HEK293 (cell line): ENCODE results near the gene STUB1.

Experiments used
- BCL11A ChIP-seq: fragments of 450-650 bp; formaldehyde crosslinking; IDR thresholded peaks from 2 replicates; pipeline ENCODE4 v1.5.1; 2016; ENCODE audit warnings: low read depth, missing biosample characterization, missing genetic modification characterization
- GLIS2 ChIP-seq: fragments of 450-650 bp; formaldehyde crosslinking; IDR thresholded peaks from 2 replicates; pipeline ENCODE4 v1.5.1; 2016; ENCODE audit warnings: missing biosample characterization, missing genetic modification characterization
- IKZF3 ChIP-seq: fragments of 450-650 bp; IDR thresholded peaks from 2 replicates; pipeline ENCODE4 v1.5.0; 2018; ENCODE audit warnings: missing biosample characterization, mild to moderate bottlenecking, missing genetic modification characterization, moderate library complexity
- SCRT1 ChIP-seq: fragments of 450-650 bp; formaldehyde crosslinking; IDR thresholded peaks from 2 replicates; pipeline ENCODE4 v1.5.1; 2016; ENCODE audit warnings: missing biosample characterization, missing genetic modification characterization, borderline replicate concordance
- SCRT2 ChIP-seq: fragments of 450-650 bp; formaldehyde crosslinking; IDR thresholded peaks from 2 replicates; pipeline ENCODE4 v1.5.1; 2016; ENCODE audit warnings: missing biosample characterization, missing genetic modification characterization
- SP7 ChIP-seq: fragments of 450-650 bp; formaldehyde crosslinking; IDR thresholded peaks from 2 replicates; pipeline ENCODE4 v1.5.1; 2016; ENCODE audit warnings: missing biosample characterization, missing genetic modification characterization
- ZBTB10 ChIP-seq: fragments of 450-650 bp; formaldehyde crosslinking; IDR thresholded peaks from 2 replicates; pipeline ENCODE4 v1.5.1; 2016; ENCODE audit warnings: missing biosample characterization, missing genetic modification characterization
- ZBTB26 ChIP-seq: fragments of 450-650 bp; formaldehyde crosslinking; optimal IDR thresholded peaks from 2 replicates; pipeline ENCODE3; 2016; ENCODE audit warnings: missing biosample characterization, mild to moderate bottlenecking, missing genetic modification characterization
- ZEB2 ChIP-seq: fragments of 450-650 bp; formaldehyde crosslinking; IDR thresholded peaks from 2 replicates; pipeline ENCODE4 v1.5.1; 2016; ENCODE audit warnings: missing biosample characterization, missing genetic modification characterization
- ZNF10 ChIP-seq: fragments of 450-650 bp; formaldehyde crosslinking; IDR thresholded peaks from 2 replicates; pipeline ENCODE4 v1.5.1; 2017; ENCODE audit warnings: missing biosample characterization, missing genetic modification characterization
- ZNF133 ChIP-seq: fragments of 450-650 bp; formaldehyde crosslinking; IDR thresholded peaks from 2 replicates; pipeline ENCODE4 v1.5.1; 2016; ENCODE audit warnings: missing biosample characterization, missing genetic modification characterization
- ZNF138 ChIP-seq: fragments of 450-650 bp; formaldehyde crosslinking; IDR thresholded peaks from 2 replicates; pipeline ENCODE4 v1.5.1; 2016; ENCODE audit warnings: missing biosample characterization, missing genetic modification characterization, borderline replicate concordance
- ZNF184 ChIP-seq: fragments of 450-650 bp; IDR thresholded peaks from 2 replicates; pipeline ENCODE4 v1.5.1; 2018; ENCODE audit warnings: missing biosample characterization, mild to moderate bottlenecking, missing genetic modification characterization
- ZNF335 ChIP-seq: fragments of 450-650 bp; formaldehyde crosslinking; conservative IDR thresholded peaks from 2 replicates; pipeline ENCODE4 v1.5.1; 2016; ENCODE audit warnings: missing biosample characterization, missing genetic modification characterization
- ZNF518A ChIP-seq: fragments of 450-650 bp; formaldehyde crosslinking; conservative IDR thresholded peaks from 2 replicates; pipeline ENCODE4 v1.5.1; 2016; ENCODE audit warnings: low read depth, missing biosample characterization, missing genetic modification characterization
- ZNF76 ChIP-seq: fragments of 450-650 bp; formaldehyde crosslinking; IDR thresholded peaks from 2 replicates; pipeline ENCODE4; 2016; ENCODE audit warnings: low read depth, missing biosample characterization, missing genetic modification characterization, borderline replicate concordance
- ZSCAN4 ChIP-seq: fragments of 450-650 bp; formaldehyde crosslinking; IDR thresholded peaks from 2 replicates; pipeline ENCODE4 v1.5.1; 2017; ENCODE audit warnings: missing biosample characterization, missing genetic modification characterization
- ZXDB ChIP-seq: fragments of 450-650 bp; formaldehyde crosslinking; IDR thresholded peaks from 2 replicates; pipeline ENCODE4 v1.5.1; 2016; ENCODE audit warnings: missing biosample characterization, missing genetic modification characterization
- TF ChIP-seq, protein P1 (sequence below): fragments of 450-650 bp; formaldehyde crosslinking; IDR thresholded peaks from 2 replicates; pipeline ENCODE4 v1.5.1; 2016; ENCODE audit warnings: missing biosample characterization, missing genetic modification characterization
- TF ChIP-seq, protein P2 (sequence below): fragments of 450-650 bp; formaldehyde crosslinking; IDR thresholded peaks from 2 replicates; pipeline ENCODE4 v1.5.1; 2016; ENCODE audit warnings: missing biosample characterization, missing genetic modification characterization, borderline replicate concordance

STUB1 gene

GRCh38 chr16:667780-668518 is 12.3 kb upstream of the STUB1 start, which contains the start of gene RHOT2 (continued):
- 0 out of 2 replicates have a peak, but pooled peaks have one; percentile 22 for TF ChIP-seq ZNF518A (tag by site-specific recombination)
- 0 out of 2 replicates have a peak, but pooled peaks have one; percentile 26 for TF ChIP-seq SP7 (tag by site-specific recombination)
- peak; percentile 86 for TF ChIP-seq ZNF335
- peak; percentile 66; the same call in 1 of the 2 replicates for TF ChIP-seq GLIS2 (tag by site-specific recombination)
- peak; percentile 98 for TF ChIP-seq SCRT2 (tag by site-specific recombination)
- no peak for TF ChIP-seq ZNF138 (tag by site-specific recombination)
- TF ChIP-seq SCRT1: peak; percentile 89
- TF ChIP-seq ZBTB10 (tag by site-specific recombination): 0 out of 2 replicates have a peak, but pooled peaks have one; percentile 32
- peak; percentile 59 for TF ChIP-seq ZXDB (tag by site-specific recombination)
- no peak for TF ChIP-seq BCL11A (tag by site-specific recombination)
- TF ChIP-seq ZNF184 (tag by site-specific recombination): peak; percentile 86; the same call in 1 of the 2 replicates
- peak; percentile 78 for TF ChIP-seq ZBTB26 (tag by site-specific recombination)
- TF ChIP-seq ZSCAN4: no peak
- 0 out of 2 replicates have a peak, but pooled peaks have one; percentile 10 for TF ChIP-seq ZEB2 (tag by site-specific recombination)
- TF ChIP-seq IKZF3 (tag by site-specific recombination): 0 out of 2 replicates have a peak, but pooled peaks have one; percentile 29
- no peak for TF ChIP-seq ZNF133 (tag by site-specific recombination)
- TF ChIP-seq ZNF76 (tag by site-specific recombination): 0 out of 2 replicates have a peak, but pooled peaks have one; percentile 28
- 0 out of 2 replicates have a peak, but pooled peaks have one; percentile 8 for TF ChIP-seq ZNF10 (tag by site-specific recombination)
- TF ChIP-seq, protein P1, sequence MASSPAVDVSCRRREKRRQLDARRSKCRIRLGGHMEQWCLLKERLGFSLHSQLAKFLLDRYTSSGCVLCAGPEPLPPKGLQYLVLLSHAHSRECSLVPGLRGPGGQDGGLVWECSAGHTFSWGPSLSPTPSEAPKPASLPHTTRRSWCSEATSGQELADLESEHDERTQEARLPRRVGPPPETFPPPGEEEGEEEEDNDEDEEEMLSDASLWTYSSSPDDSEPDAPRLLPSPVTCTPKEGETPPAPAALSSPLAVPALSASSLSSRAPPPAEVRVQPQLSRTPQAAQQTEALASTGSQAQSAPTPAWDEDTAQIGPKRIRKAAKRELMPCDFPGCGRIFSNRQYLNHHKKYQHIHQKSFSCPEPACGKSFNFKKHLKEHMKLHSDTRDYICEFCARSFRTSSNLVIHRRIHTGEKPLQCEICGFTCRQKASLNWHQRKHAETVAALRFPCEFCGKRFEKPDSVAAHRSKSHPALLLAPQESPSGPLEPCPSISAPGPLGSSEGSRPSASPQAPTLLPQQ: peak; percentile 42; the same call in 1 of the 2 replicates
- TF ChIP-seq, protein P2, sequence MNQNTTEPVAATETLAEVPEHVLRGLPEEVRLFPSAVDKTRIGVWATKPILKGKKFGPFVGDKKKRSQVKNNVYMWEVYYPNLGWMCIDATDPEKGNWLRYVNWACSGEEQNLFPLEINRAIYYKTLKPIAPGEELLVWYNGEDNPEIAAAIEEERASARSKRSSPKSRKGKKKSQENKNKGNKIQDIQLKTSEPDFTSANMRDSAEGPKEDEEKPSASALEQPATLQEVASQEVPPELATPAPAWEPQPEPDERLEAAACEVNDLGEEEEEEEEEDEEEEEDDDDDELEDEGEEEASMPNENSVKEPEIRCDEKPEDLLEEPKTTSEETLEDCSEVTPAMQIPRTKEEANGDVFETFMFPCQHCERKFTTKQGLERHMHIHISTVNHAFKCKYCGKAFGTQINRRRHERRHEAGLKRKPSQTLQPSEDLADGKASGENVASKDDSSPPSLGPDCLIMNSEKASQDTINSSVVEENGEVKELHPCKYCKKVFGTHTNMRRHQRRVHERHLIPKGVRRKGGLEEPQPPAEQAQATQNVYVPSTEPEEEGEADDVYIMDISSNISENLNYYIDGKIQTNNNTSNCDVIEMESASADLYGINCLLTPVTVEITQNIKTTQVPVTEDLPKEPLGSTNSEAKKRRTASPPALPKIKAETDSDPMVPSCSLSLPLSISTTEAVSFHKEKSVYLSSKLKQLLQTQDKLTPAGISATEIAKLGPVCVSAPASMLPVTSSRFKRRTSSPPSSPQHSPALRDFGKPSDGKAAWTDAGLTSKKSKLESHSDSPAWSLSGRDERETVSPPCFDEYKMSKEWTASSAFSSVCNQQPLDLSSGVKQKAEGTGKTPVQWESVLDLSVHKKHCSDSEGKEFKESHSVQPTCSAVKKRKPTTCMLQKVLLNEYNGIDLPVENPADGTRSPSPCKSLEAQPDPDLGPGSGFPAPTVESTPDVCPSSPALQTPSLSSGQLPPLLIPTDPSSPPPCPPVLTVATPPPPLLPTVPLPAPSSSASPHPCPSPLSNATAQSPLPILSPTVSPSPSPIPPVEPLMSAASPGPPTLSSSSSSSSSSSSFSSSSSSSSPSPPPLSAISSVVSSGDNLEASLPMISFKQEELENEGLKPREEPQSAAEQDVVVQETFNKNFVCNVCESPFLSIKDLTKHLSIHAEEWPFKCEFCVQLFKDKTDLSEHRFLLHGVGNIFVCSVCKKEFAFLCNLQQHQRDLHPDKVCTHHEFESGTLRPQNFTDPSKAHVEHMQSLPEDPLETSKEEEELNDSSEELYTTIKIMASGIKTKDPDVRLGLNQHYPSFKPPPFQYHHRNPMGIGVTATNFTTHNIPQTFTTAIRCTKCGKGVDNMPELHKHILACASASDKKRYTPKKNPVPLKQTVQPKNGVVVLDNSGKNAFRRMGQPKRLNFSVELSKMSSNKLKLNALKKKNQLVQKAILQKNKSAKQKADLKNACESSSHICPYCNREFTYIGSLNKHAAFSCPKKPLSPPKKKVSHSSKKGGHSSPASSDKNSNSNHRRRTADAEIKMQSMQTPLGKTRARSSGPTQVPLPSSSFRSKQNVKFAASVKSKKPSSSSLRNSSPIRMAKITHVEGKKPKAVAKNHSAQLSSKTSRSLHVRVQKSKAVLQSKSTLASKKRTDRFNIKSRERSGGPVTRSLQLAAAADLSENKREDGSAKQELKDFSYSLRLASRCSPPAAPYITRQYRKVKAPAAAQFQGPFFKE: no peak
